T-helper 2 cell treated with Interferon-gamma antibody and Interleukin-4, amounts not matched to agents 5 μg/mL and 100 μg/mL, for 36 hours (primary cell): ENCODE data around the gene TLN1.

ENCODE experiments used
- DNase-seq: peaks from one replicate; pipeline ENCODE4 v3.0.0; 2021; ENCODE audit warnings: low spot score
- H3K27ac Mint-ChIP-seq: one replicate; pipeline ENCODE4 v1.8.0; 2021; ENCODE audit warnings: mild to moderate bottlenecking, mixed read lengths
- H3K27me3 Mint-ChIP-seq: one replicate; pipeline ENCODE4 v1.8.0; 2021; ENCODE audit warnings: low read depth, mixed read lengths
- H3K36me3 Mint-ChIP-seq: one replicate; pipeline ENCODE4 v1.8.0; 2021; ENCODE audit warnings: low read depth, mixed read lengths
- H3K4me1 Mint-ChIP-seq: one replicate; pipeline ENCODE4 v1.8.0; 2021; ENCODE audit warnings: low read depth, mixed read lengths
- H3K4me3 Mint-ChIP-seq: one replicate; pipeline ENCODE4 v1.8.0; 2022; ENCODE audit warnings: mild to moderate bottlenecking, moderate library complexity, mixed read lengths
- H3K9me3 Mint-ChIP-seq: one replicate; pipeline ENCODE4 v1.8.0; 2021; ENCODE audit warnings: mixed read lengths

Gene TLN1

DNA sequence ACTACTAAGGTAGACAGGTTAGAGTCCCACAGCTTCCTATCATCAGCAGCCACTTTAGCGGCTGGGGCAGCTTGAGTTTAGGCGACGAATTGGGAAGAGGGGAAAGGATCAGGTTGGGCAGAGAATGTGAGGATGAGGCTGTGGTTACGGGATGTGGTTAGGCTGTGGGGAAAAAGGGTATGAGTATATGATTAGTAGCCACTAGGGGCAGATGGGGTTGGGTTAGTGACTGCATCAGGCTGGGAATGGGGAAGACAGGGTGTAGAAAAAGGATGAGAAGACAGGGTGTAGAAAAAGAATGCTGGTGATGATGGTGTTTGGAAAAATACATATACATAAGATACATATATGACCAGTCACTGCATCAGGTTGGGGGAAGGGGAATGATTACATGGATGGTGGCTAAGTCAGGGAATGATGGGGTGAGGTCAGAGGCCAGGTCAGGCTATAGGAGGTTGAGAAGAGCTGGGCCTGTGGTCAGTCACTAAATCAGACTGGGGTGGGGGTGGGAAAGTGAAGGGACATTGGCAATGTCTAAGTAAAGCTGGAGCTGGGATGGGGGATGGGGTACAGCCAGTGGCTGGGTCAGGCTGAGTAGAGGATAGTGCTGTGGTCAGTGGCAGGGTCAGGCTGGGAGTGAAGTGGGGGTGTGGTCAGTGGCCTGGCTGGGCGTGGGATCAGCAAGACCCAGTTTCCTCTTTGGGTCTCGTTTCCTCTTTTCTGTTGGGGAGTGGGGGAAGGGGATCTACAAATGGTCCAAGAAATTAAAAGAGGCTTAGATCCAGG is 2.1 kb downstream of the TLN1 start:
- H3K9me3 Mint-ChIP-seq: no peaks in the 10 kb centered on the region
- H3K4me3 Mint-ChIP-seq: no peak overlapping the region
- no peaks in the 10 kb centered on the region for H3K27me3 Mint-ChIP-seq
- no peak overlapping the region for H3K27ac Mint-ChIP-seq
- peak; percentile 44 for DNase-seq
- peaks cover 20% of the 10 kb centered on the region for H3K36me3 Mint-ChIP-seq
- H3K4me1 Mint-ChIP-seq: peaks cover 18% of the 10 kb centered on the region

- no peak for DNase-seq
- Mint-ChIP-seq H3K36me3 (peaks cover 27% of the 10 kb centered on the region), H3K27me3 (no peaks in the 10 kb centered on the region), H3K4me1 (peaks cover 20% of the 10 kb centered on the region), H3K4me3 (no peak overlapping the region), H3K9me3 (no peaks in the 10 kb centered on the region), H3K27ac (no peak overlapping the region)
These were observed 2.9 kb downstream of the TLN1 start for GRCh38 chr9:35729101-35729500.

DNA sequence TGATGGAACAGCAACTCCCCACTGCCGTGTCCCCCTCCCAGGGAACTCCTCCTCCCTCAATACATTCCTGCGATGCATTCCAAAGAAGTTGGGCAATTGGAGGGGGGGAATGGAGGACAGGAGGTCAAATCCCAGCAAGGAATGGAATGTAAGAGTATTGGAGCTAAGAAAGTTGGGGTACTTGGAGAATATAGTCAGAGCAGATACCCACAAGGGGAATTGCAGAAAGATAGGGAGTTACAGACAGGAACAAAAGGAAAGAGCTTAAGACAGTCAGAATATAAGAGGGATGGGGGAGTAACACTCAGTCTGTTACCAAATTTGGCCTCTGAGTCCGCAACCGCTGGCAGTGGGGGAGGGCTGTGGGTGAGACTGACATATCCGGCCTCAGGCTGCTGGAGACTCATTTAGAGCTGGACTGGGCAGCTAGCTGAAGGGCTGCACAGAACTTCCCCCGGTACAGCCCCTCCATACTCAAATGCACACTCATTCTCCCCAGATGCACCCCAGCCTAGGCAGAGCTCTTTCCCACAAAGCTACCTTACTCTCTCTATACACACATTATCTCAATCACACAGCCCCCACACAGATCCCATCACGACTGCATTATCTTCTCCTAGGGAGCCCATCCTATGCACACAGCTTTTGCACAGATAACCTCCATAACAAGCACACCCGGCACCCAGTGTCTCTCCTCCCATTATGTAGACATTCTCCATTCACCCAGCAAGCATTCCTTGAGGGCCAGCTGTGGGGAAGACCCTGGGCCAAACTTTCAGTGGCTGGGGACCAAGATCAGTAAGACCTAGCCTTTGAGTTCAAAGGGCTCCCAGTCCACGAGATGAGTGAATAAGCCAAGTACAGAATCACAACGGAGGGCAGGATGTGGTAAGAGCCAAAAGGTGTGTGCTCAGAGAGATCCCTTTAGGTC is 3.7 kb downstream of the TLN1 start:
- Mint-ChIP-seq H3K27me3 (no peaks in the 10 kb centered on the region), H3K27ac (no peak overlapping the region), H3K4me3 (no peak overlapping the region), H3K36me3 (peaks cover 34% of the 10 kb centered on the region), H3K9me3 (no peaks in the 10 kb centered on the region), H3K4me1 (peaks cover 19% of the 10 kb centered on the region)
- peak; percentile 64 for DNase-seq

- Mint-ChIP-seq H3K27ac (no peak overlapping the region), H3K9me3 (no peaks in the 10 kb centered on the region), H3K27me3 (no peaks in the 10 kb centered on the region), H3K4me3 (no peak overlapping the region), H3K4me1 (peaks cover 14% of the 10 kb centered on the region), H3K36me3 (peaks cover 38% of the 10 kb centered on the region)
- DNase-seq: no peak
These were observed 4.3 kb downstream of the TLN1 start for GRCh38 chr9:35727676-35728040.

DNA sequence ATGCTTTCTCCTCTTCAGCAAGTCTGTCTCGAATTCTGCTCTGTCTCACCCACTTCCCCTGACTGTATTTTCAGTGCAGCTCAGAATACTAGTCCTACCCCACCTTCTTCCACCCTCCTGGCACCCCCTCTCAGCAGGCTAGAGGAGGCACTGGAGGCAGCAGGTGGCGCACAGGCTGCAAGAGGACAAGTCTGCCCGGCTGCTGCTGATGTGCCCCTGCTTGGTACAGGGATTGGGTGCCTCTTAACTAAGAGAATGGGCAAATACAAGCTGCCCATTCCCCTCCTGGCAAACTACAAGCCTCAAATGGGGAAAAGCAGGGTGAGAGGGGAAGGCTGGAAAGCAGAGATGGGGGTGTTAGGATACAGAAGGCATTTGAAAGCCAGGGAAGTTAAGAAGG is 5.1 kb downstream of the TLN1 start:
- peak overlapping the region; percentile 88 for H3K27ac Mint-ChIP-seq
- no peaks in the 10 kb centered on the region for H3K9me3 Mint-ChIP-seq
- H3K4me1 Mint-ChIP-seq: peaks cover 14% of the 10 kb centered on the region
- DNase-seq: peak; percentile 13
- H3K27me3 Mint-ChIP-seq: no peaks in the 10 kb centered on the region
- H3K4me3 Mint-ChIP-seq: no peak overlapping the region
- peaks cover 44% of the 10 kb centered on the region for H3K36me3 Mint-ChIP-seq

GRCh38 chr9:35725362-35725761 is 6.6 kb downstream of the TLN1 start:
- H3K4me1 Mint-ChIP-seq: peaks cover 11% of the 10 kb centered on the region
- no peaks in the 10 kb centered on the region for H3K9me3 Mint-ChIP-seq
- no peak overlapping the region for H3K27ac Mint-ChIP-seq
- no peaks in the 10 kb centered on the region for H3K27me3 Mint-ChIP-seq
- no peak for DNase-seq
- peaks cover 53% of the 10 kb centered on the region for H3K36me3 Mint-ChIP-seq
- no peak overlapping the region for H3K4me3 Mint-ChIP-seq

DNA sequence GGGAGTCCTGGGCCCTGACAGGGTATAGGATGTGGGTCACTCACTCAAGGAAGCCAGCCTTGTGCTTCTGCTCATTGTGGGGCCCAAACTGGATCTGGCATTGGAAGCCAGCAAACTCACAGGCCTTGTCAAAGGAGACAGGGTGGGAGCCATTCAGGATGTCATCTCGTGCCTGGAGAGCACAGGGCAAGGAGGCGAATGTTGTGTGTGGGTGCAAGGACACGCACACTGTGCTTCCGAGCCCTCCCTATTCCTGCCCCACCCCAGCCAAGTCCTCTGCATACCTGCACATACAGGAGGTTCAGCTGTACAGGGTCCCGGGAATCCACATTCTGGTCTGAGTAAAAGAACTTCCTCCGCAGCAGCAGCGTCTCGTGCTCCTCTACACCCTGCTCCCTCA is 8.1 kb downstream of the TLN1 start:
- no peak for DNase-seq
- Mint-ChIP-seq H3K4me3 (no peak overlapping the region), H3K27ac (no peak overlapping the region), H3K36me3 (peaks cover 64% of the 10 kb centered on the region), H3K4me1 (peaks cover 11% of the 10 kb centered on the region), H3K27me3 (no peaks in the 10 kb centered on the region), H3K9me3 (no peaks in the 10 kb centered on the region)

- Mint-ChIP-seq H3K4me1 (peaks cover 11% of the 10 kb centered on the region), H3K27ac (no peak overlapping the region), H3K27me3 (no peaks in the 10 kb centered on the region), H3K9me3 (no peaks in the 10 kb centered on the region), H3K36me3 (peaks cover 65% of the 10 kb centered on the region), H3K4me3 (no peak overlapping the region)
- DNase-seq: no peak
These were observed 8.6 kb downstream of the TLN1 start for GRCh38 chr9:35723426-35723825.

DNA sequence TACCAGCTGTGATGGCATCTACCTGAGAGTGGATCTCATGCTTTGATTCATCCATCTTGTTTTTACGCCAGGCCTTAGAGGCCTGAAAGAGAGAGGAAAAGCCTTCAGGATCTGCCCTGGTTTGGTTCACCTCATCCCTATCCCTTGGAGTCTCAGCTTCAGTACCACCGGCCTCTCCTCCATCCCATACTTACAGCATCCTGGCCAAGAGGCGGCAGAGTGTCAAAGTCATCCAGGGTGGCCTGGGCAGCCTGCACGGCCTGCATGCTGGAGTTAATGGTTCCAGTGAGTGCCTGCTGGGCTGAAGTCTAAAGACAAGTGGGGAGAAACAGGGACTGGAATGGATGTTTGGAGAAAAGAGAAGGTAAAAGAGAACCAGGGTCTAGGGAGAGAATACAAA is 12.4 kb downstream of the TLN1 start:
- peaks cover 85% of the 10 kb centered on the region for H3K36me3 Mint-ChIP-seq
- H3K4me3 Mint-ChIP-seq: no peak overlapping the region
- no peaks in the 10 kb centered on the region for H3K27me3 Mint-ChIP-seq
- no peak overlapping the region for H3K27ac Mint-ChIP-seq
- H3K9me3 Mint-ChIP-seq: no peaks in the 10 kb centered on the region
- DNase-seq: no peak
- H3K4me1 Mint-ChIP-seq: peaks cover 1% of the 10 kb centered on the region

- Mint-ChIP-seq H3K27me3 (no peaks in the 10 kb centered on the region), H3K4me1 (peaks cover 2% of the 10 kb centered on the region), H3K4me3 (no peak overlapping the region), H3K36me3 (peaks cover 86% of the 10 kb centered on the region), H3K27ac (no peak overlapping the region), H3K9me3 (no peaks in the 10 kb centered on the region)
- no peak for DNase-seq
These were observed 13.1 kb downstream of the TLN1 start for GRCh38 chr9:35718721-35719511.

DNA sequence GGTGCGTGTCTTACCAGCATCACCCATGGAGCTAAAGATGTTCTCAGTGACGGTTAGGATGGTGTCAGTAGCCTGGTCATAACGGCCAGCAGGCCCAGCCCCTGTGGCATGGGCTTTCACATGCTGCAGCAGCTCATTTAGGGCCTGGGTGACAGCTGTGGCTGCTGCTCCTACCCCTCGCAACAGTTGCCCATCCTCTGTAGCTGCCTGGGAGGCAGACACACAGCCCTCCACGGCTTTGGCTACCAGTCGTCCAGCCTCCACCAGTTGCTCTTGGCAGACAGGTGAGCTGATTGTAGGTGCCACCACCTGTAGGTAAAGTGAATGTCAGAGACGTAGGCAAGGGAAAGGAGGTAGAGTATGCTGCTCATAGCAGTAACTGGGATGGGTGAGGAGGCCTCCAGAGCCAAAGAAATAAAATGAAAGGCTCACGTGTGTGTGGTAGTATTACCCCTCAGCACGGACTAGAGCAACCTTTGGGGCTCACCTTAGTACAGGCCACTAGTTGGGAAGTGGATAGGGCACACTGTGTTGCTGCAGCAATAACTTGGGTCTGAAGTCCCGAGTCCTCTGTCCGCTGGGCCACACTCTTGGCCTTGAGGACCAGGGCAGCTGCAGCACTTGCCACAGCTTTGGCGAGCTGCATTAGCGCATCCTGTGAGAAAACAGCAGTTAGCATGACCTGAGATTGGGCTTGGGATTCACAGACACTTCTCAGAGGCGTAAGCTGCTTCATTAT is 14.7 kb downstream of the TLN1 start:
- Mint-ChIP-seq H3K36me3 (peaks cover 89% of the 10 kb centered on the region), H3K4me1 (peaks cover 2% of the 10 kb centered on the region), H3K27ac (no peak overlapping the region), H3K27me3 (no peaks in the 10 kb centered on the region), H3K4me3 (no peak overlapping the region), H3K9me3 (no peaks in the 10 kb centered on the region)
- no peak for DNase-seq

GRCh38 chr9:35716230-35716629 is 15.8 kb downstream of the TLN1 start:
- no peak for DNase-seq
- Mint-ChIP-seq H3K27ac (no peak overlapping the region), H3K27me3 (no peaks in the 10 kb centered on the region), H3K36me3 (peaks cover 89% of the 10 kb centered on the region), H3K4me1 (peaks cover 2% of the 10 kb centered on the region), H3K9me3 (no peaks in the 10 kb centered on the region), H3K4me3 (no peak overlapping the region)

GRCh38 chr9:35714579-35715252 is 17.3 kb downstream of the TLN1 start:
- Mint-ChIP-seq H3K27me3 (no peaks in the 10 kb centered on the region), H3K27ac (no peak overlapping the region), H3K9me3 (no peaks in the 10 kb centered on the region), H3K4me3 (no peak overlapping the region), H3K36me3 (peaks cover 90% of the 10 kb centered on the region), H3K4me1 (peaks cover 2% of the 10 kb centered on the region)
- no peak for DNase-seq
